Upper lobe of right lung (tissue), 1 donor: ENCODE results near the gene ACTL8. TPM values are rescaled to one million over a fixed set of nuclear protein-coding genes. Genes with fewer than 3 reads are reported as not detected.

Source experiments
- ATAC-seq: fragments of 200-7000 bp; cut with Tn5 transposase; one replicate; pipeline ENCODE4 v1.9.1; 2020; ENCODE audit warnings: mild to moderate bottlenecking, moderate library complexity
- DNase-seq: peaks from one replicate; pipeline ENCODE4 v3.0.0-alpha.2; 2020
- H3K27ac ChIP-seq: fragments of 200-600 bp; one replicate; pipeline ENCODE4 v1.8.0; 2022
- H3K27me3 ChIP-seq: fragments of 200-600 bp; one replicate; pipeline ENCODE4 v1.8.0; 2022; ENCODE audit warnings: mild to moderate bottlenecking
- H3K36me3 ChIP-seq: fragments of 200-600 bp; one replicate; pipeline ENCODE4 v1.8.0; 2022
- H3K4me1 ChIP-seq: fragments of 200-600 bp; one replicate; pipeline ENCODE4 v1.8.0; 2022
- H3K4me3 ChIP-seq: fragments of 200-600 bp; one replicate; pipeline ENCODE4 v1.8.0; 2022; ENCODE audit warnings: mild to moderate bottlenecking
- H3K9me3 ChIP-seq: fragments of 200-600 bp; one replicate; pipeline ENCODE4 v1.8.0; 2022
- intact Hi-C: fragments of 100-400 bp; cut with DNase I; formaldehyde crosslinking; loops from one replicate; pipeline ENCODE4 v1.11.0; 2022
- total RNA-seq: library from RNA; stranded (reverse); fragmentation: NEBNext Ultra II Directional; extraction: Animal tissue kit (Norgen Biotek cat#: 25700); gene quantifications from one replicate; pipeline ENCODE4 v1.2.1, GENCODE V29; 2021
- TF ChIP-seq, protein P1 (sequence below): fragments of 200-600 bp; IDR thresholded peaks from one replicate; pipeline ENCODE4 v1.8.0; 2022; ENCODE audit warnings: antibody characterized with exemption
- donor health status: DM: no; HTN: yes; CAD: no; lungs with severe emphysema.

ACTL8 gene
- total RNA-seq, 1 donor from 2014 or later = not detected

DNA sequence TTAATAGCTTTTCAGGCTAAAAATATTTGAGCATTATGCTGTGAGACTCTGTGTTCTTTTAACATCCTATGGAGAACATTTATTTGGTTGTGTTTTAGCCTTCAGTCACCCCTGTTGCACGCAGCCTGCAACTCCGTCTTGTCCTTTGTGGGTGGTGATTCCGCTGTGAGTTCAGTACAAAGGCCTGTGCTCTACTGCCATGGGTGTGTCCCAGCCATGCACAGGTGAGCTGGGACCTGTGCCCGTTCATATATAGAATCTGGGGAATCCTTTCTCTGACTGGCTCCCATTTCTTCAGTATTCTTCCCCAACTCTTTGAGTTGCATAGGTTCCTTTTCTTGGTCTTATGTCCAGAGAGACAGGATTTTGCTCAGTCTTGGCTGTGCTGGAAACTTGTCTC is 61.4 kb downstream of the ACTL8 start:
- H3K4me3 ChIP-seq = no peak overlapping the region
- intact Hi-C loops = no loop called here
- TF ChIP-seq, protein P1, sequence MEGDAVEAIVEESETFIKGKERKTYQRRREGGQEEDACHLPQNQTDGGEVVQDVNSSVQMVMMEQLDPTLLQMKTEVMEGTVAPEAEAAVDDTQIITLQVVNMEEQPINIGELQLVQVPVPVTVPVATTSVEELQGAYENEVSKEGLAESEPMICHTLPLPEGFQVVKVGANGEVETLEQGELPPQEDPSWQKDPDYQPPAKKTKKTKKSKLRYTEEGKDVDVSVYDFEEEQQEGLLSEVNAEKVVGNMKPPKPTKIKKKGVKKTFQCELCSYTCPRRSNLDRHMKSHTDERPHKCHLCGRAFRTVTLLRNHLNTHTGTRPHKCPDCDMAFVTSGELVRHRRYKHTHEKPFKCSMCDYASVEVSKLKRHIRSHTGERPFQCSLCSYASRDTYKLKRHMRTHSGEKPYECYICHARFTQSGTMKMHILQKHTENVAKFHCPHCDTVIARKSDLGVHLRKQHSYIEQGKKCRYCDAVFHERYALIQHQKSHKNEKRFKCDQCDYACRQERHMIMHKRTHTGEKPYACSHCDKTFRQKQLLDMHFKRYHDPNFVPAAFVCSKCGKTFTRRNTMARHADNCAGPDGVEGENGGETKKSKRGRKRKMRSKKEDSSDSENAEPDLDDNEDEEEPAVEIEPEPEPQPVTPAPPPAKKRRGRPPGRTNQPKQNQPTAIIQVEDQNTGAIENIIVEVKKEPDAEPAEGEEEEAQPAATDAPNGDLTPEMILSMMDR = no peak
- DNase-seq = no peak
- no peak for ATAC-seq
- H3K27me3 ChIP-seq = no peaks in the 10 kb centered on the region
- no peaks in the 10 kb centered on the region for H3K9me3 ChIP-seq
- H3K27ac ChIP-seq = no peak overlapping the region
- H3K36me3 ChIP-seq = no peaks in the 10 kb centered on the region
- no peaks in the 10 kb centered on the region for H3K4me1 ChIP-seq

DNA sequence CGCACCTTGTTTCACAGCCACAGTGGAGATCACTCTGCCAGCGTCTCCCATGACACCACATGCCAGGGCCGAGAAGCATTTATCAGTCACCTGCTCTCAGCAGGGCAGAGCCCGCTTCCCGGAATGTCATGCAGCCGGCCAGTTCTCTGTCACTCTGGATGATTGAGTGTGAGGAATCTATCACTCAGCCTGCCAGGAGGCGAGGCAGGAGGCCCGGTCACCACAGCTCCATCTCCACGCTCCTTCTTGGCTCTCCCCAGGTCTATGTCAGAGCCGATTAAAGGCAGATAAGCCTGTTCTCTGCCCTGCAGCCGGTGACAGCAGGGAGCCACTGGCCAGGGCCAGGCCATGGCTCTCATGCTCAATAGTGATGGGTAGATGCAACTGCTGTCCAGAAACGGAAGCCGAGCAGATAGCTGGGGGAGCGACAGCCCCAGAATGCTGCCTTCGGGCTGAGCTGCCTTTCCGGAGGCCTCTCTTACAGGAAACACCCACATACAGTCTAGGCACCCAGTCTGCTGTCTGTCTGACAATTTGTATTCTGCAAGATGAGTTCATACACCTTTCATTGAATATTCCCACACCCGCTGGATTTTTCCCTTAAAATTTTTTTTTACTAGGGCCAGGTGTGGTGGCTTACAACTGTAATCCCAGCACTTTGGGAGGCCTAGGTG is 64.1 kb downstream of the ACTL8 start:
- intact Hi-C loops = no loop called here
- no peaks in the 10 kb centered on the region for H3K27me3 ChIP-seq
- TF ChIP-seq, protein P1 = no peak
- ATAC-seq (no peak), DNase-seq (peak; percentile 29)
- H3K4me1 ChIP-seq = no peaks in the 10 kb centered on the region
- no peaks in the 10 kb centered on the region for H3K36me3 ChIP-seq
- H3K27ac ChIP-seq = no peak overlapping the region
- no peak overlapping the region for H3K4me3 ChIP-seq
- H3K9me3 ChIP-seq = no peaks in the 10 kb centered on the region

DNA sequence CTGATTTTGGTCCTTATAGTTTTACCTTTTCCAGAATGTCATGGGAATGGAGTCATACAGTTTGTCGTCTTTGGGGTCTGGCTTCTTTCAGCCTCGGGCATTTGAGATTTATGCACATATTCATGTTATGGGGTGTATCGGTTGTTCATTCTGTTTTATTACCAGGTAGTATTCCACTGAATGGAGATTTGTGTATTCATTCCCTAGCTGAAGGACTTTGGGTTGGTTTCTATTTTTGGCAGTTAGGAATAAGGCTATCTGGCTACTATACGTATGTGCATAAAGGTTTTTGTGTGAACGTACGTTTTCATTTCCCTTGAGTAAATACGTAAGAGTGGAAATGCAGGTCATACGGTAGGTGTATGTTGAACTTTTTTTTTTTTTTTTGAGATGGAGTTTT is 65.1 kb downstream of the ACTL8 start:
- DNase-seq (no peak), ATAC-seq (no peak)
- intact Hi-C loops = no loop called here
- Histone ChIP-seq H3K27me3 (peaks cover under 1% of the 10 kb centered on the region), H3K4me3 (no peak overlapping the region), H3K4me1 (no peaks in the 10 kb centered on the region), H3K36me3 (no peaks in the 10 kb centered on the region), H3K27ac (no peak overlapping the region), H3K9me3 (no peaks in the 10 kb centered on the region)
- TF ChIP-seq, protein P1 = no peak

DNA sequence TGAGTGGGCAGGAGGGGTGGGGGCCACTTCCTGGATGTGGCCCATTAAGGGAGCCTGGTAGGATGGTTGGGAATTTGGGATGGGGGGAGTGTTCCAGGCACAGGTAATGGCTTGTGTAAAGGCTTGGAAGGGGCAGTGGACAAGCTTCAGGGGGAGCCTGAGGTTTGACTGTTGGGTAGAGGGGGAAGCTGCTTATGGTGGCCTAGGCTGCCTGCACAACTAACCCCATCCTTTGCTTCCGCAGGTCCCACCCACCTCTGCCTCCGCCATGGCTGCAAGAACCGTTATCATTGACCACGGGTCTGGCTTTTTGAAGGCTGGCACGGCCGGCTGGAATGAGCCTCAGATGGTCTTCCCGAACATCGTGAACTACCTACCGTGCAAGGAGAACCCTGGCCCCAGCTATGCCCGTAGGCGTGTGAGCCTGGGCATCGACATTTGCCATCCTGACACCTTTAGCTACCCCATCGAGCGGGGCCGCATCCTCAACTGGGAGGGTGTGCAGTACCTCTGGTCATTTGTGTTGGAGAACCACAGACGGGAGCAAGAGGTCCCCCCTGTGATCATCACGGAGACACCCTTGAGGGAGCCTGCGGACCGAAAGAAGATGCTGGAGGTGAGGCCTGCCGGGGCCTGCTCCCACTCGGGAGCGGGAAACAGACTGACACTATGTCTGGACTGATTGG is 67.8 kb downstream of the ACTL8 start:
- ATAC-seq (no peak), DNase-seq (peak; percentile 37)
- intact Hi-C loops = no loop called here
- TF ChIP-seq, protein P1 = no peak
- Histone ChIP-seq H3K27ac (no peak overlapping the region), H3K9me3 (no peaks in the 10 kb centered on the region), H3K4me1 (no peaks in the 10 kb centered on the region), H3K36me3 (no peaks in the 10 kb centered on the region), H3K27me3 (peaks cover 23% of the 10 kb centered on the region), H3K4me3 (no peak overlapping the region)

DNA sequence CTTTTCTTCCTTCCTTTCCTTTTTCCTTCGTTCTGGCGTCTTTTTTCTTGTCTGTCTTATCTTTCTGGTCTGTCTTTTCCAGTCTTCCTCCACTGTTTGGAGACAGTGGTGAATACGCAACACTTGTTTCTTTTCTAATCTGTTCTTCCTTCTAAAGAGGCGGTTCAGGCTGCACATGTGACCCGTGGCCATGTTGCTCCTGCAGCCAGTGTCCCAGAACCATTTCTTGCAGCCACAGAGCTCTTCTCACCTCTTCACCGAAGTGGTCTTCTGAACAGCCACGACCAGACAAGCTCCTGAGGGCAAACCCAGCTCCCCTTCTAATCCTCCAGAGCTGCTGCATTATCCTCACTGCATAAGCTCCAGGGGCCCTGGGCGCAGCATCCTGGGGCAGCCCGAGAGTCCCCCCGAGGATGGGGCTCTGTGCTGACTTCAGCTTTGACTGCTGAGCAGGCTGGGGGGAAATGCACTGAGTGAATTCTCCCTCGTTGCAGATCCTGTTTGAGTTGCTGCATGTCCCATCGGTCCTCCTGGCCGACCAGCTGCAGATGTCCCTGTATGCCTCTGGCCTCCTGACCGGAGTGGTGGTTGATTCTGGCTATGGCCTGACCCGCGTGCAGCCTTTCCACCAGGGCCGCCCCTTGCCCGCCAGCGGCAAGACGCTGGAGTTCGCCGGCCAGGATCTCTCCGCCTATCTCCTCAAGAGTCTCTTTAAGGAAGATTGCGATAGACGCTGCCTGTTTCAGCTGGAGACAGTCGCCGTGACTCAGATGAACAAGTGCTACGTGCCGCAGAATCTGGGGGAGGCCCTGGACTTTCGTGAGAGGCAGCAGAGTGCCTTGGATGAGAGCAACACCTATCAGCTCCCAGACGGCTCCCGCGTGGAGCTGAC is 70.4 kb downstream of the ACTL8 start:
- H3K4me3 ChIP-seq = no peak overlapping the region
- TF ChIP-seq, protein P1 = no peak
- no peaks in the 10 kb centered on the region for H3K9me3 ChIP-seq
- H3K4me1 ChIP-seq = no peaks in the 10 kb centered on the region
- intact Hi-C loops = no loop called here
- peak; percentile 39 for DNase-seq
- H3K27ac ChIP-seq = no peak overlapping the region
- H3K36me3 ChIP-seq = no peaks in the 10 kb centered on the region
- no peak for ATAC-seq
- peaks cover 27% of the 10 kb centered on the region for H3K27me3 ChIP-seq
